Stimulated activated CD8-positive, alpha-beta memory T cell treated with anti-CD3 and anti-CD28 coated beads, Interleukin-15, amount 100 ng/mL, for 24 hours (primary cell): ENCODE measurements around the gene LRTM2.

Experiments
- DNase-seq: peaks from one replicate; pipeline ENCODE4 v3.0.0-alpha.2; 2020; ENCODE audit warnings: low read depth

LRTM2 gene

DNA sequence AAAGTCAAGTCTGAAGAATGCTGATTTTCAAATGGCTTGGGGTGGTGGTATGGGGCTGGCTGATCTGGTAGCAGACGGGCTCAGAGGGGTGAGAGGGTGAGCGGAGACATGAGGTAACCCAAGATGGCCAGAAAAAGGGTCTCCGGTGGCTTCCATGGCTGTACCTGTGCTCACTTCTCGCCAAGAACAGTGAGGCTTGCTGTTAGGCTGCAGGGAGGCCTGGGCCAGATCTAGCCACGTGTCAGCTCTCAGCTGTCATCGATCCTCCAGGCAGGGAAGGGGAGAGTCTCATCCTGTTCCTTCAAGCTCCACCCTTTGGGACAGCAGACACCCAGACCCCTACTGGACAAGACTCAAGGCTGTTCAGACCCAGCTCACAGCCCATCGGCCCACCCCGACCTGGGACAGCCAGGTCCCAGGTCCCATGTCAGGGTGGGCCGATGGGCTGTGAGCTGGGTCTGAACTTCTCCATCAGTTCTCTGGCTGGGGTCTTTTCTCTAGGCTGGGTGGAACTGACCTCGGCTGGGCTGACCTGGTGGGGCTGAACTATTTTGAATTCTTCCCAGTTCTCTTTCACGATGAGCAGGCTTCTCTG, 9.0 kb downstream of the LRTM2 start:
- DNase-seq: no peak

- DNase-seq: no peak
These were observed 10.1 kb downstream of the LRTM2 start for GRCh38 chr12:1830401-1830845.

DNA sequence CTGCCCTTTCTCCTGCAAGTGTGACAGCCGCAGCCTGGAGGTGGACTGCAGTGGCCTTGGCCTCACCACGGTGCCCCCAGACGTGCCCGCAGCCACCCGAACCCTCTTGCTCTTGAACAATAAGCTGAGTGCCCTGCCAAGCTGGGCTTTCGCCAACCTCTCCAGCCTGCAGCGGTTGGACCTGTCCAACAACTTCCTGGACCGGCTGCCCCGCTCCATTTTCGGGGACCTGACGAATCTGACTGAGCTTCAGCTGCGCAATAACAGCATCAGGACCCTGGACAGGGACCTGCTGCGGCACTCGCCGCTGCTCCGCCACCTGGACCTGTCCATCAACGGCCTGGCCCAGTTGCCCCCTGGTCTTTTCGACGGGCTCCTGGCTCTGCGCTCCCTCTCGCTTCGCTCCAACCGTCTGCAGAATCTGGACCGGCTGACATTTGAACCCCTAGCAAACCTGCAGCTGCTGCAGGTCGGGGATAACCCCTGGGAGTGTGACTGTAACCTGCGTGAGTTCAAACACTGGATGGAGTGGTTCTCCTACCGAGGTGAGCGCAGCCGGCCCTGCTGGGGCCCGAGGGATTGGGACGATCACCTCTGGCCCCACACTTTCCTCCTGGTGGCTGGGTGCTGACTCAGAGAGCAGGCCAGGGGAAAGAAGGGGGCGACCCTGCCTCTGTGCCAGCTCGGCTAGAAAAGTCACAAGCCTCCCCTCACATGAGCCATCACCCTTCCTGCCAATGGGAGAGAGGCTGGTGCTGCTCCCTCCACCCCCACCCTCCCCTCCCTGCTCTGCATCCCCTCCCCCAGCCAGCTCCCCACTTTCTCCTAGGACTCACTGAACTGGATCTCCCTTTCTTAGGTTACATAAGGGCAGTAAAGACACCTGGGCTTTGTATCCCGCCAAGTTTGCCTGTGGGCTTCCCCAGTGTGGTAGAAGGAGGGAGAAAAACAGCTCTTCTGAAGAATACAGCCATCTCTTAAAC, 10.9 kb downstream of the LRTM2 start:
- no peak for DNase-seq

GRCh38 chr12:1832801-1833595, 12.6 kb downstream of the LRTM2 start:
- no peak for DNase-seq

- no peak for DNase-seq
These were observed 13.2 kb downstream of the LRTM2 start for GRCh38 chr12:1833596-1834028.

- DNase-seq: no peak
These were observed 14.0 kb downstream of the LRTM2 start for GRCh38 chr12:1834186-1834925.

DNA sequence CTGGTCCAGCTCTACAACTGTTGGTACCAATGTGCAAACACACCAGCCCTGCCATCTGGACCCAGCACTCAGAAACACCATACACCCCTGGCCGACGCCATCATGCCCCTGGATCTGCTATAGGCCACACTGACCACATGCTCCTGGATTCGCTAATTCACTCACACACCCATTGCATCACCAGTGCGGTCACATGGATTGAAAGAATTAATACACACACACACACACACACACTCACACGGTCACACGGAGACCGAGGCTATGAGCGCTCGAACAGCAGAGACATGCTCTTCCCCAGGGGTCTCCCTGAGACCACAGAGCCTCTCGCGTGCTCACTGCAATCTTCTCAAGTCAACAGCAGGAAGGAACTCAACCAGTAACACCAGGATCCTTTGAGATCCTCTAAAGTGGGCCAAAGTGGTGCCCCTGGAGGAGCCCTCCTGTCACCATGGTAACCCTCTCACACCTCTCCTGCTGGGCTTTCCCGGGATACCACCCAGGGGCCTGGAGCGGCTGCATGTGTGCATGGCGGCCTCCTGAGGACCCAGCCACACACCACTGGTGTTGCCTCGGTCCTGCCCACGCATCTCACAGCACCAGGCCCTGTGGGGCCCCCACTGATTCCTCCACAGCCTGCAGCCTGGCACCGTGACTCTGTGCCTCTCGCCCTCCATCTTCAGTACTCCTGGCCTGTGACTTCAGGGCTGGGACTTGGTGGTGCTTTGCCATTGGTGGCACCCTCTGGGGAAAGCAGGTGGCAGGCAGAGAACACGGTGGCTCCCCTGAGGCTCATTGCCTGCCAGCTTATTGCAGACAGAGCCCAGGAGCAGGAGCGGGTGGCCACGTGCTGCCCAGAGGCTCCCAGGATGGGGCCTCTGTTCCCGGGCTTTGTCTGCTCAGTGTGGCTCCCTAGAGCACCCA, 15.1 kb downstream of the LRTM2 start:
- no peak for DNase-seq

- DNase-seq: no peak
These were observed 16.0 kb downstream of the LRTM2 start for GRCh38 chr12:1836241-1836803.

DNA sequence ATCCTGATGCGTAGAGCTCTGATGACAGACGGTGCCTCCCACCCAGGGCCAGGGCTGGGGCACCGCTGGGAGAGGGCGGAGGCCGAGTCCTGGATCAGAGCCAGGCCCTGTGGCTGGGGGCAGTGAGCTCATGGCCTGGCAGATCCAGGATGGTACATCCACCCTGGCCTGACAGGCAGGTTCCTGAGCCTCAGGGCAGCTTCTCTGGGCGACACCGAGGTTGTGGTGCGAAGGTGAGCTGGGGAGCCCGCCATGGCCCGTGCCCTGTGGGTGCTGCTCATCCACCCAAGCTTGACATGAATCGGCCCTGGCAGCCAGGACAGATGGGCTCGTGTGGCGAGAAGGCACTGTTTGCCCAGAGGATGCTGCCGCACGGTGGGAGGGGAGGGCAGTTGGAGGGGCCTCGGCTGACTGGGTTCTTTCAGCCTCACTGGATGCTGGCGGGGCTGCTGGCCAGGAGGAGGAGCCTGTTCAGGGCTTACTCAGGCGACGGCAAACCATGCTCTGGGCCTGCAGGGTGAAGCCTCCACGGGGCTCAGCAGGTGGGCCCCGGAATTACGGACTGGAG, 16.6 kb downstream of the LRTM2 start:
- no peak for DNase-seq

DNA sequence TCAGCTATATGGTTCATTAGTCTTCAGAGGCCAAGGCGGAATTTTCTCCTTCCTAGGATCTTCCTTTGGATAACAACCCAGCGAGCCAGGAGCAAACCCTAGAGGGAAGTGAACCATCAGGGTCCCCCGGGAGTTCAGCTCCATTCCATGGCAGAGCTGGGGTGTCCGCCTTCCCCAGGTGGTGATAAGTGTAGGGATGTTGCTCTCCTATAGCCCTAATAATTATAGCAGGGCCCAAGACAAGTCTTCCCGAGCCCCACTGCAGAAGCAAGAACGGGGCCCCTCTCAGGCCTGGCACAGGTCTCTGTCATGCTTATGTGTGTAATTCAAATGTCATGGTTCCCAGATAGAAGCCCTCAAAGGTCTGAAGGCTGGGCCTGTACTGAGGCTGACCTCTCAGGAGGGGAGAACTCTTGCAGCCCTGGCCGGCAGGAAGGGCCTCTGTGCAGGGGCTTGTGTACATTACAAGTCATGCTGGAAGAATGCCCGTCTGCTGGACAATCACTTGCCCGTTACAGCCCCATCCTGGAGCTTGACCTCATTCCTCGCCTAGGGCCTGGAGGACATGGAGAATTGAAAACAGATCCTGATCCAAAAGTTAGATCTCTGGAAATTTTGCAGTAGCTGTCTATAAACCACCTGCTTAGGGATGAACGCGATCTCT, 17.3 kb downstream of the LRTM2 start:
- DNase-seq: no peak

- DNase-seq: no peak
These were observed 18.0 kb downstream of the LRTM2 start for GRCh38 chr12:1838205-1838993.

GRCh38 chr12:1838994-1839365, 18.6 kb downstream of the LRTM2 start:
- no peak for DNase-seq

- no peak for DNase-seq
These were observed 19.1 kb downstream of the LRTM2 start for GRCh38 chr12:1839464-1839863.

DNA sequence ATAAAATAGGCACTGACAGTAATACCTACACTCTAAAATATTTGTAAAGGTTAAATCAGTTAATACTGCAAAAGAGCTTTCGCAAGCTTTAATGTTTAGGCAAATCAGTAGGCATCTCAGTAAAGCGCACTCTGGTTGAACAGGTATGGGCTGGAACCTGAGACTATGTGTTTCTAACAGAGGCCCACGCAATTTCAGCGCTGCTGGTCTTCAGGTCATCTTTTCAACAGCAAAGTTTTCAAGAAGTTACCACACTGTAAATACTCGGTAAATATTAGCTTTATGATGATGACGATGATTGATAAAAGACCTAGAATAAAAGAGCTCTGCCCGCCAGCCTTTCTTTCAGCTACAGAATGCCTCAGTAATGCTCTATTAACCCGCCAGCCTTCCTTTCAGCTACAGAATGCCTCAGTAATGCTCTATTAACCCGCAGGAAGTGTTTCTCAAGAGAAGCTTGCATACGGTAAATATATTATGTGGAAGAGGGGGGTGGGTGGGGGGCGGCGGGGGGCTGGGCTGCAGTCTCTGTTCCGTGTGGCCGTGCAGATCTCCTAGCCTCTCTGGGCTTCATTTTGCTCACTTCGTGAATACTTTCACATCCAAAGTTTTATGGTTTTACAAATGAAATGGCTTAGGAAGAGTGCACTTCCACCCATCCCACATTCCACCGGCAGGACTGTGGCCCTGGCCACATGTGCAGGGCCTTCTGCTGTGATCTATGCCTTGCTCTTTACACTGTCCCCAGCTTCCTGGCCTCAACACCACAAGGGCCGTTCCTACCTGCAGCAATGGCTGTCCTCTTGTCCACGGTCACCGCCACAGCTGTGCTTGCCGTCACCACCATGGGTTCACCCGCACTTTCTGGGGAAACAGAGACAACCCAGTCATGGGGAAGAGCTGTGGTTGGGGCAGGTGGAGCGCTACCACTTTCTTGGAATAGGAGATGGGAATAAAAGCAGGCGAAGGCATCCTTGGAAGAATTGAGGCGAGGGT, 19.9 kb downstream of the LRTM2 start:
- no peak for DNase-seq

GRCh38 chr12:1840981-1841425, 20.6 kb downstream of the LRTM2 start:
- no peak for DNase-seq

- no peak for DNase-seq
These were observed 21.3 kb downstream of the LRTM2 start for GRCh38 chr12:1841586-1842182.
